Upper lobe of left lung (tissue), 6 donors: ENCODE measurements around the gene SOX8. TPM values are rescaled to one million over a fixed set of nuclear protein-coding genes. Genes with fewer than 3 reads are reported as not detected.
"Not testable (repeated sequence)": the region's sequence is repeated elsewhere in the genome, so short reads cannot be mapped to it uniquely, and the experiment has no call there.

ENCODE experiments used
- ATAC-seq, 2 donors: fragments of 200-7000 bp; cut with Tn5 transposase; one replicate each; pipeline ENCODE4 v1.9.1; 2022; ENCODE audit warnings: mild to moderate bottlenecking in 2 of 2, moderate library complexity in 2 of 2; ENCODE audit not compliant: low FRiP score in 2 of 2
- DNase-seq, 2 donors: peaks; one replicate each; pipeline ENCODE4 v3.0.0-alpha.2; 2019 to 2020
- H3K27ac ChIP-seq, 4 donors: fragments of 200-600 bp; sonication (generic); one replicate each; pipeline ENCODE4 v1.5.1; 2016 to 2019
- H3K27me3 ChIP-seq, 4 donors: fragments of 200-600 bp; sonication (generic); one replicate each; pipeline ENCODE4 v1.5.1; 2017 to 2019
- H3K36me3 ChIP-seq, 4 donors: fragments of 200-600 bp; sonication (generic); one replicate each; pipeline ENCODE4 v1.5.1; 2016 to 2019
- H3K4me1 ChIP-seq, 4 donors: fragments of 200-600 bp; sonication (generic); one replicate each; pipeline ENCODE4 v1.5.1; 2018 to 2019
- H3K4me3 ChIP-seq, 4 donors: fragments of 200-600 bp; sonication (generic); one replicate each; pipeline ENCODE4 v1.5.1; 2017 to 2019; ENCODE audit warnings: mild to moderate bottlenecking in 2 of 4, moderate library complexity in 1 of 4
- H3K9me3 ChIP-seq, 4 donors: fragments of 200-600 bp; sonication (generic); one replicate each; pipeline ENCODE4 v1.5.1; 2018 to 2019
- CTCF ChIP-seq, 6 experiments: fragments of 450-650 bp in 4 of 6; fragments of 200-600 bp in 2 of 6; sonication (generic) in 2 of 6; IDR thresholded peaks; one replicate each; pipeline ENCODE4 v1.5.1; 2016 to 2019; ENCODE audit warnings: antibody characterized with exemption in 6 of 6
- EP300 ChIP-seq, 4 donors: sonication (generic); formaldehyde crosslinking; IDR thresholded peaks; one replicate each; pipeline ENCODE4 v1.5.1; 2017; ENCODE audit warnings: antibody characterized with exemption in 4 of 4, control low read depth in 2 of 4
- POLR2A ChIP-seq, 4 donors: fragments of 450-650 bp; IDR thresholded peaks; one replicate each; pipeline ENCODE4 v1.5.1; 2016 to 2017; ENCODE audit warnings: antibody characterized with exemption in 4 of 4, mild to moderate bottlenecking in 2 of 4
- POLR2AphosphoS5 ChIP-seq, 2 donors: sonication (generic); formaldehyde crosslinking; IDR thresholded peaks; one replicate each; pipeline ENCODE4 v1.5.1; 2017; ENCODE audit warnings: antibody characterized with exemption in 2 of 2
- WGBS, 2 donors: methylation state at CpG; one replicate each; pipeline ENCODE4 v1.1.5; 2017 to 2018; 5-methylcytosine and 5-hydroxymethylcytosine counted together
- total RNA-seq, 6 donors: library from RNA; depleted of rRNA in 4 of 6; stranded (reverse); fragments of >200 nt in 4 of 6; gene quantifications; one replicate each; pipeline versions ENCODE4 v1.1.0 to v1.2.1, GENCODE V29; 2016 to 2021
- donor health status: DM: no; HTN: no; CAD: no; lungs with moderate emphysema.
- donor health status: DM: no; HTN: yes; CAD: no; lungs with severe emphysema.

SOX8 gene
- total RNA-seq, 6 donors from 2014 or later, result 0.14 to 1.1 (median 0.57) TPM

GRCh38 chr16:1021553-1022160 is 40.1 kb downstream of the SOX8 start:
- Histone ChIP-seq H3K36me3 (no peaks in the 10 kb centered on the region), H3K9me3 (no peaks in the 10 kb centered on the region), H3K27me3 (no peaks in the 10 kb centered on the region), H3K4me1 (peaks cover 0 to 12% (median 0%) of the 10 kb centered on the region in 4 donors), H3K4me3 (no peak overlapping the region), H3K27ac (no peak overlapping the region)
- peak in 1 of 2 donors; percentile 74 for DNase-seq
- 86 to 89% methylated on average over 19 to 27 of the region's 27 CpGs for WGBS, 2 donors
- TF ChIP-seq CTCF (IDR thresholded peaks at IDR 0.05), result no peak
- TF ChIP-seq POLR2AphosphoS5 (IDR thresholded peaks at IDR 0.05), result no peak
- no peak for TF ChIP-seq POLR2A (IDR thresholded peaks at IDR 0.05)
- TF ChIP-seq EP300 (IDR thresholded peaks at IDR 0.05), result no peak
- no peak for ATAC-seq

DNA sequence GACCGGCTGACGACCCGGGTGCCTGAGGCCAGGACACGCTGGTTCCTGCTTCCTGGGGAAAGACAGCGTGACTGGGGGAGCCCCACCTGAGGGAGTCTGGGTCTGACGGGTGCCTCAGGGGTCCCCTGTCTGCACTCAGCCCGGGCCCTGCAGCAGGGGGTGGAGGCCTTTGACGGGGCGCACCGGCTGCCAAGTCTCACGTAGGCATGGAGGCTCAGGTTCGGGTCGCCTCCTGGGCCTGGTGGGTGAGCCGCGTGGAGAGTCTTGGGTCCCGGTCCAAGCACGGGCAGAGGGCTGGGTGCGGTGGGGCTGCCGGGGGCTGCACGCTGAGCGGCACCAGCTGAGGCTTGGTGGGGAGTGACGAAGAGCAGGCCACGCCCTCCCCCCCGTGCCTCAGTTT is 40.9 kb downstream of the SOX8 start:
- Histone ChIP-seq H3K9me3 (no peaks in the 10 kb centered on the region), H3K27ac (no peak overlapping the region), H3K4me3 (no peak overlapping the region), H3K36me3 (no peaks in the 10 kb centered on the region), H3K4me1 (peaks cover 0 to 12% (median 0%) of the 10 kb centered on the region in 4 donors), H3K27me3 (no peaks in the 10 kb centered on the region)
- ATAC-seq (no peak), DNase-seq (peak in 1 of 2 donors; percentile 68)
- 59 to 78% methylated on average over 7 to 20 of the region's 24 CpGs for WGBS, 2 donors
- TF ChIP-seq POLR2A (IDR thresholded peaks at IDR 0.05) (no peak), POLR2AphosphoS5 (IDR thresholded peaks at IDR 0.05) (no peak), CTCF (IDR thresholded peaks at IDR 0.05) (no peak), EP300 (IDR thresholded peaks at IDR 0.05) (no peak)

DNA sequence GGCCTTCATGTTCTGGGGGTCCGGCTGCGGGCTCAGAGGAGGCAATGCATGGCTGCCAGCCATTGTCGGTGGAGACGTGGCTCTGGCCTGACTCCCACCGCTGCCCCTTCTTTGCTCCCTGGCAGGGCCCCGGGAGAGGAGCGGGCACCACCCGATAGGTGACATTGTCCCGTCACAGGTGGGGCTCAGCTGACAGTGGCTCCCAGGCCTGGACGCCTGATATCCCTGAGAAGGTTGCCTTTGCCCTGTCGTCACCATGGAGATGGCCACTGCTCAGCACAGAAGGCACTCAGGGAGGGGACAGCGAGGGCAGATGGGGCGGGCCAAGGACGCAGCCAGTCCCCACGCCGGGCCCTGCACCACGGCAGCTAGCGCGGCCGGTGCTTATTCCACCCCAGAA is 42.6 kb downstream of the SOX8 start:
- no peak for TF ChIP-seq EP300 (IDR thresholded peaks at IDR 0.05)
- TF ChIP-seq CTCF (IDR thresholded peaks at IDR 0.05), result no peak
- TF ChIP-seq POLR2A (IDR thresholded peaks at IDR 0.05), result no peak
- TF ChIP-seq POLR2AphosphoS5 (IDR thresholded peaks at IDR 0.05), result no peak
- DNase-seq, result peak in 1 of 2 donors; percentile 62
- no peak for ATAC-seq
- WGBS, 2 donors, result 88 to 89% methylated on average over 5 to 20 of the region's 20 CpGs
- H3K36me3 ChIP-seq, result no peaks in the 10 kb centered on the region
- H3K4me3 ChIP-seq, result no peak overlapping the region
- H3K27me3 ChIP-seq, result peaks cover 0 to 7% (median 0%) of the 10 kb centered on the region in 4 donors
- H3K27ac ChIP-seq, result no peak overlapping the region
- no peaks in the 10 kb centered on the region for H3K9me3 ChIP-seq
- peaks cover 0 to 10% (median 0%) of the 10 kb centered on the region in 4 donors for H3K4me1 ChIP-seq

GRCh38 chr16:1025183-1025809 is 43.7 kb downstream of the SOX8 start:
- H3K4me3 ChIP-seq, H3K27me3 ChIP-seq, H3K27ac ChIP-seq, H3K4me1 ChIP-seq, ATAC-seq, H3K9me3 ChIP-seq, H3K36me3 ChIP-seq: not testable (repeated sequence)
- DNase-seq, result peak; percentile 48 to 77
- WGBS, 2 donors, result 62 to 68% methylated on average over 23 to 24 of the region's 24 CpGs

DNA sequence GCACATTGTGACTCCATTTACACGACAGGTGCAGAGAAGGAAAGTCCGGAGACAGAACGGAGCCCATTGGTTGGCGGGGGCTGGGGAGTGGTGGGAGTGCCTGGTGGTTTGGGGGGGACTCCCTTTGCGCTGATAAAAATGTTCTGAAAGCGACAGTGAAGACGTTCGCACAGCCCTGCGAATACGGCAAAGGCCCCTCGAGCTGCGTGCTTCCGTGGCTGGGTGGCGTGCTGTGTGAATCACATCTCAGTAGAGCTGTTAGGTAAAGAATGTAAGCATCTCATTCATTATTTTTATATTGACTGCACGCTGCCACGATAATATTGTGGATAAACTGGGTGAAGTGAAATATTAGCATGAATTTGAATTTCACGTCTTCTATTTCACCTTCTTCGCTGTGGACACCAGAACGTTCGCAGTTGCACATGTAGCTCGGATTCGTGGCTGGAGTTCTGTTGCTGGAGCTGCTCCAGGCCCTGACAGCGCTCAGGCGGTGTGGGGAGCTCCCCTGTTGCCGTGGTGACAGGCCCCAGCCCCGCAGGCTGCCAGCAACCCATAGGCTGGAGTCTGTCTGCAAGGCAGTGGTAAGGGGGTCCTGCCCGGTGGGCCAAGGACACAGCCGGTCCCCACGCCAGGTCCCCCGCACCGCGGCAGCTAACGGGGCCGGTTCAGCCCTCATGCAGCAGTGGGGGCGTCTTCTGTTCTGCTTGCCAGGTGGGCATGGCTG is 44.6 kb downstream of the SOX8 start:
- no peaks in the 10 kb centered on the region for H3K36me3 ChIP-seq
- peaks cover 0 to 7% (median 0%) of the 10 kb centered on the region in 4 donors for H3K27me3 ChIP-seq
- peak in 1 of 2 donors; percentile 81 for DNase-seq
- TF ChIP-seq CTCF (IDR thresholded peaks at IDR 0.05) (no peak), POLR2AphosphoS5 (IDR thresholded peaks at IDR 0.05) (no peak), EP300 (IDR thresholded peaks at IDR 0.05) (no peak), POLR2A (IDR thresholded peaks at IDR 0.05) (no peak)
- no peak overlapping the region for H3K27ac ChIP-seq
- H3K9me3 ChIP-seq, result no peaks in the 10 kb centered on the region
- WGBS, 2 donors, result 77 to 83% methylated on average over 22 to 35 of the region's 35 CpGs
- ATAC-seq, result no peak
- no peaks in the 10 kb centered on the region for H3K4me1 ChIP-seq
- H3K4me3 ChIP-seq, result no peak overlapping the region
